C4-2B (cell line): ENCODE measurements around the gene ATP9A.

ENCODE experiments used
- H3K27ac ChIP-seq: fragments of 450-650 bp; 2 replicates; pipeline ENCODE4 v1.5.1; 2017
- ZFX ChIP-seq: fragments of 450-650 bp; IDR thresholded peaks from 2 replicates; pipeline ENCODE4 v1.6.1; 2017
- TF ChIP-seq, protein P1 (sequence below): fragments of 450-650 bp; conservative IDR thresholded peaks from 2 replicates; pipeline ENCODE4 v1.5.1; 2017; ENCODE audit warnings: mild to moderate bottlenecking

The ATP9A gene

DNA sequence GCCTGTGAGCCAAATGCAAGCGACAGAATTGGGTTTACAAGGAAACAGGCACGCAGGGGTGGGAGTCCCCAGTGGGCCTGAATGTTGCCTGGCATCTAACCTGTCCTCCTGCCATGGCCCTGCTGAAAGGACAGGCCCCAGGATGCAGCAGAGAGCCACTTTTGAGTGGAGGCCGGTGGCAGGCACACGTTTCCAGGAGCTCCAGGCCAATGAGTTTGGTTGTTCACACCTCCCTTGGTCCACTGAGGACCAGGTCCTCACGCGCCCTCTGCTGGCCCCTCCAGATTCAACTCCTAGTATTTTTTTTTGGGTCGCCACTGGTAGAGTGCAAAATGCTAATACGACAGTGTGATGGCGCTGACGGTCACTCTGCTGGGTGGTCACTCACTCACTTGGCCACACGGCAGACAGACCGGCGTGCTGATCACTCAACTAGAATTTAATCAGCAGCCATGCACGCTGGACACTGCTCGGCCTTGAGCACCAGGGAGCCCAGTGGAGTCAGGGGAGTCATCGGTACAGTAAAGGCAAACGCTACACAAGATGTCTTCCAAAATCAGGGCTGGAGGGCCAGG lies 143.9 kb downstream of the ATP9A start:
- TF ChIP-seq, protein P1, sequence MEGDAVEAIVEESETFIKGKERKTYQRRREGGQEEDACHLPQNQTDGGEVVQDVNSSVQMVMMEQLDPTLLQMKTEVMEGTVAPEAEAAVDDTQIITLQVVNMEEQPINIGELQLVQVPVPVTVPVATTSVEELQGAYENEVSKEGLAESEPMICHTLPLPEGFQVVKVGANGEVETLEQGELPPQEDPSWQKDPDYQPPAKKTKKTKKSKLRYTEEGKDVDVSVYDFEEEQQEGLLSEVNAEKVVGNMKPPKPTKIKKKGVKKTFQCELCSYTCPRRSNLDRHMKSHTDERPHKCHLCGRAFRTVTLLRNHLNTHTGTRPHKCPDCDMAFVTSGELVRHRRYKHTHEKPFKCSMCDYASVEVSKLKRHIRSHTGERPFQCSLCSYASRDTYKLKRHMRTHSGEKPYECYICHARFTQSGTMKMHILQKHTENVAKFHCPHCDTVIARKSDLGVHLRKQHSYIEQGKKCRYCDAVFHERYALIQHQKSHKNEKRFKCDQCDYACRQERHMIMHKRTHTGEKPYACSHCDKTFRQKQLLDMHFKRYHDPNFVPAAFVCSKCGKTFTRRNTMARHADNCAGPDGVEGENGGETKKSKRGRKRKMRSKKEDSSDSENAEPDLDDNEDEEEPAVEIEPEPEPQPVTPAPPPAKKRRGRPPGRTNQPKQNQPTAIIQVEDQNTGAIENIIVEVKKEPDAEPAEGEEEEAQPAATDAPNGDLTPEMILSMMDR: peak; percentile 92
- TF ChIP-seq ZFX: no peak
- H3K27ac ChIP-seq: no peak overlapping the region

DNA sequence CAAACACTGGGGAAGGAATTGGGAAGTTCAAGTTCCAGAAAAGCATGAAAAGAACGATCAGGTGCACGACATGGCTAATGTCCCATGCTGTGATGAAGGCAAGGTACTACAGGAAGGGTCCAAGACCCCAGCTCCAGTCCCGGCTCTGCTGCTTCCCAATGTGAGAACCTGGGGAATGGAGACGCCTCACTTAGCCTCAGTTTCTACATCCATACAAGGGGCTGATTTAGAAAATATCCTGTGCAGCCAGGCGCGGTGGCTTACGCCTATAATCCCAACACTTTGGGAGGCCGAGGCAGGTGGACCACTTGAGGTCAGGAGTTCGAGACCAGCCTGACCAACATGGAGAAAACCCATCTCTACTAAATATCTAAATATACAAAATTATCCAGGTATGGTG lies 144.9 kb downstream of the ATP9A start:
- H3K27ac ChIP-seq: no peak overlapping the region
- TF ChIP-seq, protein P1: no peak
- TF ChIP-seq ZFX: no peak

DNA sequence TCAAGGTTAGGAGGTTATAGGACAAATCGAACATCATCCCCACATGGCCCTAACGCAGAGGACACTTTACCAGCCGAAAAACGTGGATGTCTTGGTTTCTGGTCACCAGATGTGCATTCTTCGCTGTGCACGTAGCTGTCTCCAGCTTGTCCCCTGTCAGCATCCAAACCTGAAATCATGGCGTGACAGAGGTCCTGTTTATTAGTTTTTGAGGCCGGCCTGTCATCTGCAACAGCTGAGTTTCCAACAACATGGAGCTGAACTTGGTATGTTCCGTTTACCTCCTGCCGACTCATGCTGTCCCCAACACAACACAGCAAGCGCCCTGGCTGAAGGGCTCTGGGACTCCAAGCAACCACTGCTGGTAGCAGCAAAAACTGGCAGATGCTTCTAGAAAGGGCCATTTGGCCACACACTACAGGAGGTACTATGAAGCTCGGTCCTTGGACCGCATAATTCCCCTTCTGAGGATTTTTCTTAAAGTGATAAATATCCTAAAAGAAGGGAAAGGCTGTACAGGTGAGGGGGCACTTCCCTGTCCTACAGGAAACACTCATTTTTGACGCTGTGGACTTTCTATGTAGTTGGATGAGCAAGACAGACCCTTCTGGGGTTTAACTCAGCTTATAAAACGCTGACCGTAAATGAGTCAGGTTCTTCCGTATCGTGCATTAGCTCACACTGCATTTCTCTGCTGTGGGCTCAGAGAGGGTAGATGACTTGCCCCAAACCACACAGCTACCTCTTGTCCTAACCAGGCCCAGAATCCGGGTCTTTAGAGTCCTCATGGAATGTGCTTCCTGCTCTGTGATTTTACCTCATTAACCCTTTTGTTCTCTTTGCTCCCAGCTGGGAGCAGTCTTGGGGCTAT lies 146.0 kb downstream of the ATP9A start:
- H3K27ac ChIP-seq: no peak overlapping the region
- TF ChIP-seq ZFX: no peak
- TF ChIP-seq, protein P1: no peak

DNA sequence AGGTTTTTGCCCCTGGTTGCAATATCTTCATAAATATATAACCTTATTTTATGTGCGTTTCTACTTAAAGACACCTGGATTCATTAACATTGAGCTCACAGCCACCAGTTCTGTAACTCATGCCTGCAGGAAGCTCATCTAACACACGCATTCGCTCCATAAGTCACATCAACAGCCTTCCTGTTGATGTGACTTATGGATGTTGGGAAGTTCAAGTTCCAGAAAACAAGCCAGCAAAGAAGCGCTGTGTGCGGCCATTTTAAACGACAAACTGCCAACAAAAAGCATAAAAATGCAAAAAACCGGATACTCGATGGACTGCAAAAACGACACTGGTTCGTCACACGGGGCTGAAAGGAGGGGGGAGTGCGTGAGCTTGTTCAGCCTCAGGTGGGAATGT lies 147.8 kb downstream of the ATP9A start:
- TF ChIP-seq ZFX: no peak
- TF ChIP-seq, protein P1: no peak
- no peak overlapping the region for H3K27ac ChIP-seq

DNA sequence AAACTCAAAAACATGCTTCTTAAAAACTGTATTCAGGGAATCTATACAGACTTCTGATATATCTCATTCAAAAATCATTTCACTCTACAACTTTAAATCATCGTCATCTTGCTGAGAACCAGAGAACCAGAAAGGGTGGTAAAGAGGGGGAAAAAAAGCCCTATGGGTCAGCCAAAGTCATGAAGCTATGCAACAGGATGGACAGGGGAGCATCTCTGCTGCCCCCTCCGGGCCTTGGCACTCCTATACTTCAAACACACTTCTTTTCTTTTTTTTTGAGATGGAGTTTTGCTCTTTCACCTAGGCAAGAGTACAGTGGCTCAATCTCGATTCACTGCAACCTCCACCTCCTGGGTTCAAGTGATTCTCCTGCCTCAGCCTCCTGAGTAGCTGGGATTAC lies 152.1 kb downstream of the ATP9A start:
- TF ChIP-seq ZFX: no peak
- TF ChIP-seq, protein P1: no peak; the same call in 1 of the 2 replicates
- no peak overlapping the region for H3K27ac ChIP-seq

DNA sequence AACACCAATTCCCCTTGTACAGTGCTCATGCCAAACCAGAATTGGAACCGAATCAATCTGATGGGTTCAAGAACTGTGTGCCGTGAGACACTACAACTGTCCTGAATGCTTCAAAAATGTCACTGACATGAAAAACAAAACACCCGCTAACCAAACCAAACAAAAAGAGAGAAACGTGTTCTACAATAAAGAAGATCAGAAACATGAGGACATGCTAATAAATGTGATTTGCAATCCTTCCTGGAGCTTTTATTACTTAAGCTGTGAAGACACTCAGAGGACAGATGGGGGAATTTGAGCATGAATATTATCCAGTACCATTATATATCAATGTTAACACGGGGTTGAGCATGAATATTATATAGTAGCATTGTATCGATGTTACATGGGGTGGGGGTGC lies 153.5 kb downstream of the ATP9A start:
- TF ChIP-seq, protein P1: no peak
- TF ChIP-seq ZFX: no peak

DNA sequence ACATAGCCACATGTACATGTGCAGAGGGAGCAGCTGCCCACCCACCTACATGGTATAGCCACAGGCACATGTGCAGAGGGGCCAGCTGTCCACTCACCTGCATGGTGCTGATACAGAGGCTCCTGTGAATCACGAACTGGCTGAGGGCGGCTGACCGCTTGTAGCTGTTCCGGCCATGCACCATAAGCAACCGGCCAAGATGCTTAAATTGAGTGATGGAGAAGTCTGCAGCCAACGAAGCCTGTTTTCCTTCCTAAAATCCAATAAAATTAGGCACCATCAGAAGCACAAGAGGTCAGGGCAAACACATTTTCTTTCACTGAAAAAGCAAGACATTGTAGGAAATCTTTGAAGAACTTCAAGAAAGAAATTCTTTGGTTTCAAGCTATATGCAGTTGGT lies 154.6 kb downstream of the ATP9A start:
- H3K27ac ChIP-seq: no peak overlapping the region
- TF ChIP-seq ZFX: no peak
- TF ChIP-seq, protein P1: no peak

More for the DNA sequence above, 153.5 kb downstream of the ATP9A start:
- H3K27ac ChIP-seq: no peak overlapping the region
